HCT116 (cell line): ENCODE results near the gene NLGN3.

ENCODE experiments used
- CEBPB ChIP-seq: IDR thresholded peaks from 2 replicates; pipeline ENCODE4 v1.6.1; 2012; ENCODE audit warnings: low read depth
- CTCF ChIP-seq, 3 experiments: fragments of 200-600 bp in 1 of 3; sonication (generic) in 1 of 3; IDR thresholded peaks in 2 of 3; conservative IDR thresholded peaks in 1 of 3; 2 replicates each; pipeline ENCODE4 v1.5.1; 2012 to 2017; ENCODE audit warnings: low read depth in 2 of 3, low read length in 2 of 3, antibody characterized with exemption in 1 of 3, borderline replicate concordance in 1 of 3, control low read depth in 1 of 3, mild to moderate bottlenecking in 1 of 3, mixed read lengths in 1 of 3, mixed run types in 1 of 3, moderate library complexity in 1 of 3; ENCODE audit not compliant: insufficient read depth in 1 of 3
- EZH2 ChIP-seq: fragments of 200-600 bp; sonication (generic); IDR thresholded peaks from 2 replicates; pipeline ENCODE4 v1.6.1; 2017; ENCODE audit warnings: antibody characterized with exemption, mixed run types
- EZH2phosphoT487 ChIP-seq: fragments of 200-600 bp; IDR thresholded peaks from 2 replicates; pipeline ENCODE4 v1.6.1; 2018; ENCODE audit warnings: antibody characterized with exemption, borderline replicate concordance
- MAX ChIP-seq: IDR thresholded peaks from 2 replicates; pipeline ENCODE4 v1.6.1; 2012
- POLR2A ChIP-seq: IDR thresholded peaks from 2 replicates; pipeline ENCODE4 v1.7.0; 2011; ENCODE audit warnings: borderline replicate concordance; ENCODE audit not compliant: insufficient read depth, insufficient read length; ENCODE audit errors: extremely low read depth
- SRF ChIP-seq: IDR thresholded peaks from 2 replicates; pipeline ENCODE4 v1.6.1; 2012; ENCODE audit warnings: low read depth
- TCF7L2 ChIP-seq: IDR thresholded peaks from 2 replicates; pipeline ENCODE4 v1.7.0; 2011; ENCODE audit warnings: borderline replicate concordance, inconsistent platforms; ENCODE audit not compliant: insufficient read depth, insufficient read length; ENCODE audit errors: extremely low read depth
- ZNF274 ChIP-seq: fragments of 200-500 bp; sonication (Bioruptor generic); IDR thresholded peaks from 2 replicates; pipeline ENCODE4 v1.6.1; 2014; ENCODE audit warnings: mild to moderate bottlenecking, low read depth, low read length, inconsistent platforms
- TF ChIP-seq, protein P1 (sequence below): IDR thresholded peaks from 2 replicates; pipeline ENCODE4 v1.6.1; 2012

- TF ChIP-seq POLR2A (no peak), CTCF (IDR thresholded peaks at IDR 0.05 in 2 of 3, conservative IDR thresholded peaks at IDR 0.05 in 1 of 3; ENCODE audit: borderline replicate concordance in 1 of 3, insufficient read depth in 1 of 3, low read depth in 2 of 3, low read length in 2 of 3) (no peak), TCF7L2 (no peak), CEBPB (no peak), EZH2phosphoT487 (no peak), EZH2 (no peak), MAX (no peak), SRF (no peak), ZNF274 (no peak)
- TF ChIP-seq, protein P1, sequence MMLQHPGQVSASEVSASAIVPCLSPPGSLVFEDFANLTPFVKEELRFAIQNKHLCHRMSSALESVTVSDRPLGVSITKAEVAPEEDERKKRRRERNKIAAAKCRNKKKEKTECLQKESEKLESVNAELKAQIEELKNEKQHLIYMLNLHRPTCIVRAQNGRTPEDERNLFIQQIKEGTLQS, result no peak
These were observed 15.8 kb downstream of the NLGN3 start for GRCh38 chrX:71160475-71160874.
